Measurements from ENCODE around the gene MAD1L1. TPM values are rescaled to one million over a fixed set of nuclear protein-coding genes. Genes with fewer than 3 reads are reported as not detected.

MAD1L1 gene
- total and polyA plus RNA-seq, 2 donors (not counting 3 experiments of a cell fraction or from before 2014, with no cell fraction given), result 34.1 to 42.3 TPM

- no peaks in the 10 kb centered on the region for H3K4me1 ChIP-seq (ENCODE audit: control insufficient read depth, extremely low read depth, insufficient read depth, low read length)
- H3K27me3 ChIP-seq (ENCODE audit: control insufficient read depth in 2 of 2, insufficient read depth in 2 of 2, low read length in 2 of 2), result no peaks in the 10 kb centered on the region
- no peak for DNase-seq (ENCODE audit: low read depth, low spot score)
- no peak overlapping the region for H3K4me3 ChIP-seq (replicated peaks in 1 of 3; ENCODE audit: insufficient read depth in 1 of 3, low read depth in 1 of 3, low read length in 3 of 3)
- H3K9ac ChIP-seq (replicated peaks; ENCODE audit: extremely low read depth, insufficient read depth, low read length), result no peak overlapping the region
- BruUV-seq (replicated peaks), result no TSS peak
- H2AFZ ChIP-seq (ENCODE audit: low read depth, low read length), result no peak overlapping the region
- ChIA-PET CTCF (interaction anchor here (0.5 kb wide), 1 partner anchor 189 kb away, joined by 3 read pairs; no protein-coding TSS in a partner anchor), POLR2A (no interaction called here)
- no peak overlapping the region for H3K27ac ChIP-seq (ENCODE audit: insufficient read depth, low read depth, low read length)
- TF ChIP-seq, protein P1, sequence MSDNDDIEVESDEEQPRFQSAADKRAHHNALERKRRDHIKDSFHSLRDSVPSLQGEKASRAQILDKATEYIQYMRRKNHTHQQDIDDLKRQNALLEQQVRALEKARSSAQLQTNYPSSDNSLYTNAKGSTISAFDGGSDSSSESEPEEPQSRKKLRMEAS (IDR thresholded peaks at IDR 0.05; ENCODE audit: insufficient read depth, insufficient read length), result no peak
- TF ChIP-seq, protein P2, sequence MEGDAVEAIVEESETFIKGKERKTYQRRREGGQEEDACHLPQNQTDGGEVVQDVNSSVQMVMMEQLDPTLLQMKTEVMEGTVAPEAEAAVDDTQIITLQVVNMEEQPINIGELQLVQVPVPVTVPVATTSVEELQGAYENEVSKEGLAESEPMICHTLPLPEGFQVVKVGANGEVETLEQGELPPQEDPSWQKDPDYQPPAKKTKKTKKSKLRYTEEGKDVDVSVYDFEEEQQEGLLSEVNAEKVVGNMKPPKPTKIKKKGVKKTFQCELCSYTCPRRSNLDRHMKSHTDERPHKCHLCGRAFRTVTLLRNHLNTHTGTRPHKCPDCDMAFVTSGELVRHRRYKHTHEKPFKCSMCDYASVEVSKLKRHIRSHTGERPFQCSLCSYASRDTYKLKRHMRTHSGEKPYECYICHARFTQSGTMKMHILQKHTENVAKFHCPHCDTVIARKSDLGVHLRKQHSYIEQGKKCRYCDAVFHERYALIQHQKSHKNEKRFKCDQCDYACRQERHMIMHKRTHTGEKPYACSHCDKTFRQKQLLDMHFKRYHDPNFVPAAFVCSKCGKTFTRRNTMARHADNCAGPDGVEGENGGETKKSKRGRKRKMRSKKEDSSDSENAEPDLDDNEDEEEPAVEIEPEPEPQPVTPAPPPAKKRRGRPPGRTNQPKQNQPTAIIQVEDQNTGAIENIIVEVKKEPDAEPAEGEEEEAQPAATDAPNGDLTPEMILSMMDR (IDR thresholded peaks at IDR 0.05; ENCODE audit: extremely low read depth in 1 of 2, insufficient read depth in 1 of 2, low read depth in 1 of 2, low read length in 2 of 2), result no peak
- TF ChIP-seq GATA2 (IDR thresholded peaks at IDR 0.05; ENCODE audit: insufficient read depth, insufficient read length, low read depth, low read length) (no peak), POLR2A (IDR thresholded peaks at IDR 0.05; ENCODE audit: low read depth, low read length) (no peak)
- no peaks in the 10 kb centered on the region for H4K20me1 ChIP-seq (replicated peaks; ENCODE audit: control insufficient read depth, extremely low read depth, insufficient read depth, low read length)
- H3K9me3 ChIP-seq (replicated peaks; ENCODE audit: control insufficient read depth, insufficient read depth, low read length), result no peaks in the 10 kb centered on the region
- H3K36me3 ChIP-seq (ENCODE audit: control insufficient read depth in 2 of 2, extremely low read depth in 1 of 2, insufficient read depth in 2 of 2, low read length in 2 of 2), result no peaks in the 10 kb centered on the region
- H3K79me2 ChIP-seq (ENCODE audit: control insufficient read depth, insufficient read depth, low read length), result no peaks in the 10 kb centered on the region
- H3K4me2 ChIP-seq (ENCODE audit: insufficient read depth, low read length), result no peak overlapping the region
- dilution Hi-C loops (cut with MboI; ENCODE audit: extremely low pct_ligation_motif_present, low sequenced_read_pairs), result no loop called here
- no peaks in the 10 kb centered on the region for H3K9me1 ChIP-seq (replicated peaks; ENCODE audit: control insufficient read depth, extremely low read depth, insufficient read depth, low read length)
- intact Hi-C loops (cut with micrococcal nuclease), result no loop called here
- no peak for FAIRE-seq
These were observed 379.2 kb downstream of the MAD1L1 start for GRCh38 chr7:1853431-1853985.
